Fibroblast of peridontal ligament (primary cell): ENCODE results near the gene ZNF446.
A peak's percentile ranks its signal among the peaks of the same experiment; 100 is the strongest.
"Not testable (repeated sequence)": the region's sequence is repeated elsewhere in the genome, so short reads cannot be mapped to it uniquely, and the experiment has no call there.

Experiments used
- DNase-seq: peaks from one replicate; pipeline ENCODE4 v3.0.0-alpha.2; 2010; ENCODE audit errors: extremely low read depth

Gene ZNF446

GRCh38 chr19:58469241-58470013 is 6.7 kb upstream of the ZNF446 start:
- DNase-seq = no peak

- not testable (repeated sequence) for DNase-seq
Observed at GRCh38 chr19:58470837-58471543, 5.2 kb upstream of the ZNF446 start.

- DNase-seq = no peak
Observed at GRCh38 chr19:58471736-58472135, 4.4 kb upstream of the ZNF446 start.

- no peak for DNase-seq
Observed at GRCh38 chr19:58473775-58474174, 2.4 kb upstream of the ZNF446 start.

- DNase-seq = peak; percentile 71
Observed at GRCh38 chr19:58474291-58474996, 1.7 kb upstream of the ZNF446 start.

GRCh38 chr19:58474997-58475713 is 997 bp upstream of the ZNF446 start:
- DNase-seq = peak; percentile 49

- DNase-seq = peak; percentile 7
Observed at GRCh38 chr19:58476498-58477015, 405 bp downstream of the ZNF446 start.

DNA sequence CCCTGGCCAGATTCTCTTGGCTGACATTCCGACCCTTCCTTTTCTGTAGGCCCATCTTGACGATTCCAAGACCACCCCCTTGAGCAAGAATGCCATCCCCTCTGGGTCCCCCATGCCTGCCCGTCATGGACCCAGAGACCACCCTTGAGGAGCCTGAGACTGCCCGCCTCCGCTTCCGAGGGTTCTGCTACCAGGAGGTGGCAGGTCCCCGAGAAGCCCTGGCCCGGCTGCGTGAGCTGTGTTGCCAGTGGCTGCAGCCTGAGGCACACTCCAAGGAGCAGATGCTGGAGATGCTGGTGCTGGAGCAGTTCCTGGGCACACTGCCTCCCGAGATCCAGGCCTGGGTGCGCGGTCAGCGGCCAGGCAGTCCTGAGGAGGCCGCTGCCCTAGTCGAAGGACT is 978 bp downstream of the ZNF446 start:
- DNase-seq = no peak

- no peak for DNase-seq
Observed at GRCh38 chr19:58477871-58478270, 1.7 kb downstream of the ZNF446 start.

DNA sequence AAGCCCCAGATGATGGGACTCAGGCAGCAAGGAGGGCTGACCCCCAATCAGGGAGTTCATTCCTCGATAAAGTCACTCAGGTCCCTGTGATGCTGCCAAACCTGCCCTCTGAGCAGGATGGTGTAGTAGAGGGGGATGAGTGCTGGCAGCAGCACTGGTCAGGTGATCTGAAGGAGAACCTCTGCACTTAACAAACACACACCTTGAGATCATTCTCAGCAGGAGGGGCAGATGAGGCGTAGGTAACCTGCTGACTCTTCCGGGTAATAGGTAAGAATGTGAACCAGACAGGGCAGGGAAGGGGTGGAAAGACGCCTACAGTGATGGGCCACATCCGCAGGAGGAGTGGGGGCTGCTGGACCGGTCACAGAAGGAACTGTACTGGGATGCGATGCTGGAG is 3.2 kb downstream of the ZNF446 start:
- no peak for DNase-seq

GRCh38 chr19:58479736-58480480 is 3.8 kb downstream of the ZNF446 start:
- no peak for DNase-seq

DNA sequence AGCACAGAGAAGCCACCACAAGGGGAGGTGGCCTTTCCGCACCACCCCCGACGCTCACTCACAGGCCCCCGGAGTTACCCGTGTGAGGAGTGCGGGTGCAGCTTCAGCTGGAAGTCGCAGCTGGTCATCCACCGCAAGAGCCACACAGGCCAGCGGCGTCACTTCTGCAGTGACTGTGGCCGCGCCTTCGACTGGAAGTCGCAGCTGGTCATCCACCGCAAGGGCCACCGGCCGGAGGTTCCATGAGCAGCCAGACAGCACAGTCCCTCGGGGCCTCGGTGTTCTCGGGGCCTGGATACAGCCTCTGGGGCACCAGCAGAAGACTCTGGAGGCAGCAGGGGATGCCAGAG is 4.3 kb downstream of the ZNF446 start:
- DNase-seq = no peak

DNA sequence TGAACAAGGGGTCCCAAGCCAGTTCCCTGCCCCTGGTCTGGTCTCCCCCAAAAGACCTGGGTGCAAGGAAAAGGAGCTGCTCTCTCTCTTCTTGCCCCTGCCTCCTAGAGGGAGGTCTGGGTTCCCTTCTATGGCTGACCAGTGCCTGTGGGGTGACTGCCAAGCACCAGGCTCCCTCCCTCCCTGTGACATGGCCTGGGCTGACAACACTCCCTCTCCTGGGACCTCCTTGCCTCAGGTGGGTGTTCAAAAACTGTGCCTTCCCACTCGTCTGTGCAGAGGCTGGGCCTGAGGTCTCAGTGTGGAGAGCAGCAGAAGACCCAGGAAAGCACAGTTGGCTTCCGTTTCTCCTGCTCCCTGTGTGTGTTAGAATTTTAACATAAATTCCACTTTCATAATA is 4.7 kb downstream of the ZNF446 start:
- no peak for DNase-seq

GRCh38 chr19:58482372-58482771 is 6.2 kb downstream of the ZNF446 start:
- no peak for DNase-seq

- DNase-seq = no peak
Observed at GRCh38 chr19:58483776-58484175, 7.6 kb downstream of the ZNF446 start.

DNA sequence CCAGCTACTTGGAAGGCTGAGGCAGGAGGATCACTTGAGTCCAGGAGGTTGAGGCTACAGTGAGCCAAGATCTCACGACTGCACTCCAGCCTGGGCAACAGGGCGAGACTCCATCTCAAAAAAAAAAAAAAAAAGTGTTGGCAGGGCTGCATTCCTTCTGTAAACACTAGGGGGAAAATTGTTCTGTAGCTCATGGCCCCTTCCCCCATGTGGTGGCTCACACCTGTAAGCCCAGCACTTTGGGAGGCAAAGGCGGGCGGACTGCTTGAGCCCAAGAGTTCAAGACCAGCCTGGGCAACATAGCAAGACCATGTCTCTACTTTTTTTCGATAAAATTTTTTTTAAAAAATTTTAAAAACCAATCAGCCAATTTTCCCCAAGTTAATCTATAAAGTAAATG is 8.2 kb downstream of the ZNF446 start:
- DNase-seq = not testable (repeated sequence)

- no peak for DNase-seq
Observed at GRCh38 chr19:58491393-58491792, 15.2 kb downstream of the ZNF446 start.

DNA sequence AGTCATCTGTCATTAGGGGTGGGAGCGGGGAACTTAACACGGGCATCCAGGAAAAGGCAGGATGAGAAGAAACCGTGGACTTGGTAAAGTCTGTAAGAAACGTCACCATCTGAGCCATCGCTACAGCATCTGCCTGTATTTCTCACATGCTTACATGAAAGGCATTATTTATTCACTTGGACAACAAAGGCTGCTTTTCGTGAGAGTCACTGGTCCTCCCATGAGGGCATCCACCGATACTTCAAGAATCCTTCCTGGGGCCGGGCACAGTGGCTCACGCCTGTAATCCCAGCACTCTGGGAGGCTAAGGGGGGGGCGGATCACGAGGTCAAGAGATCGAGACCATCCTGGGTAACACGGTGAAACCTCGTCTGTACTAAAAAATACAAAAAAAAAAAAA is 16.1 kb downstream of the ZNF446 start:
- no peak for DNase-seq

DNA sequence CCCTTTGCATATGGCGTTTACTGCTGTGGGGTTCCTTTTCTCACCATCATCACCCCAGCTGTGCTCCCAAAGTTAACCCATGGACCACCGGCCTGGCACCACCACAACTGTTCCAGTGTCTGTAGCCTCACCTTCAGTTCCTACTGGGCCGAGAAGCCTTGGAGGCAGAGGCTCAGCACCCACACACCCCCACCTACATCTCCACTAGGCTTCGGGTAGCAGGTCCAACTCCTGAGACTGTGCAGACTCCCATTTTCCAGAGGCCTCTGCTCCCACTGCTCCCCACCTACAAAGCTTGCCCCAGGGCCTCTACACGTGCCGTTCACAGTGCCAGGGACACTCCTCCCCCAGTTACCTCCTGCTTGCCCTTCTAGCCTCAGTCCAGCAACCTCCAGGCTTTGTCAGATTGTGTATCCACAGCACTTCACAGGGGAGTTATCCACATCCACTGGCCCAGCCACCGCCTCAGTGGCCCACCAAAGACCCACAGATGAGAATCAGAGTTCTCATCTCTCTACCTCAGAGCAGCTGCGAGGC is 21.6 kb downstream of the ZNF446 start:
- DNase-seq = no peak

DNA sequence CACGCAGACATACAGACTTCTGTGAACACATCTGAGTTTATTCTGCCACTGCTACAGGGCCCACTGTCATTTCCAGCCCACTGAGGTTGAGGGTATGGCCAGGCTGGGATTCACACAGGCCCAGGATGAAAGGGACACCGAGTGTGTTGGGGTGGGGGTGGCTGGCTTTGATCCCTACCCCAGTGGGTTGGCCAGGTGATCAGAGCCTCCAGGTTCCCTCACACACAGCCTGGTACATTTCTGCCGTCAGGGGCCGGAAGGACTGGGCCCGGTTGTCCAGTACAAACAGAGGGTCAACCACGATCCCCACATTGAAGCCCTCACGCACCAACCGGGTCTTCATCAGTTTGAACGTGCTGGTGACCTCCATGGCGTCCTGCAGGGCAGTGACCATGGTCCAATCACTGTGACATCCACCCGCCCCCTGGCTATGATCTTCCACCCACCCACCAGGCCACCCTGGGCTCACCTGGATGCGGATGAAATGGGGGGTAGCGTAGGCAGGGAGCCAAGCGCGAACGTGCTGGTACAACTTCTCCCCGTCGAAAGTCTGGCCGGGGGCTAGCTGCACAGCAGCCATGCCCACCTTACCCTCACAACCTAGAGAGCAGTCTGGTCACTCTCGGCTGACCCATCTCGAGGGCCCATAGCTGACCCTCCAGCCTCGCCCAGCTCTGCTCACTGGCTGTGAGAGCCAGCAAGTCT is 22.3 kb downstream of the ZNF446 start:
- DNase-seq = no peak
